Activated CD4-positive, CD25-positive, alpha-beta regulatory T cell treated with anti-CD3 and anti-CD28 coated beads, Interleukin-2, amount 50 U/mL, for 16 hours (primary cell): ENCODE results near the gene USP13.
"Not testable (repeated sequence)": the region's sequence is repeated elsewhere in the genome, so short reads cannot be mapped to it uniquely, and the experiment has no call there.

Source experiments
- DNase-seq: peaks from one replicate; pipeline ENCODE4 v3.0.0-alpha.2; 2020; ENCODE audit warnings: low read depth, low spot score

USP13 gene

DNA sequence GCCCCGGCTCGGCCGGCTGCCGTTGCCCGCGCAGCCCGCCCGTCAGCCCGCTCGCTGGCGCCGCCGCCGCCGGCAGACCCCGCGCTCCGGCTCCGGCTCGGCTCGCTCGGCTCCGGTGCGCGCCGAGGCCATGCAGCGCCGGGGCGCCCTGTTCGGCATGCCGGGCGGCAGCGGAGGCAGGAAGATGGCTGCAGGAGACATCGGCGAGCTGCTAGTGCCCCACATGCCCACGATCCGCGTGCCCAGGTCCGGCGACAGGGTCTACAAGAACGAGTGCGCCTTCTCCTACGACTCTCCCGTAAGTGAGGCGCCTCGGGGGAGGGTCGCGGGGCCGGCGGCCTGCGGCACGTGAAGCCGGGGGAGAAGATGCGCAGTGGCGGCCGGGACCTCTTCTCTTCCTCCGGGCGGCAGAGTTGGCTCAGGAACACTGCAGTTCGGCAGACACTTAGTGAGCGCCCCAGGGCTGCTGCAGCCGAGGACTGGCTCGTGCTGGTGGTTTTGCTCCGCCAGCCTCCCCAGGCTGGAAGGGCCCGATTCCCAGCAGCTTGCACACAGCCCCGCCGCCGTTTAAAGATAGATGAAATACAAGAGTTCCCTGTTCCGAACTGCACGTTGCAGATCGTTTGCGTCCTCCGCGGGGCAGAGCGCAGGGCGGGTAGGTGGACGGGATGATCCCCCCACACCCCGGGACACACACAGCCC lies 407 bp downstream of the USP13 start:
- DNase-seq, result peak; percentile 23

DNA sequence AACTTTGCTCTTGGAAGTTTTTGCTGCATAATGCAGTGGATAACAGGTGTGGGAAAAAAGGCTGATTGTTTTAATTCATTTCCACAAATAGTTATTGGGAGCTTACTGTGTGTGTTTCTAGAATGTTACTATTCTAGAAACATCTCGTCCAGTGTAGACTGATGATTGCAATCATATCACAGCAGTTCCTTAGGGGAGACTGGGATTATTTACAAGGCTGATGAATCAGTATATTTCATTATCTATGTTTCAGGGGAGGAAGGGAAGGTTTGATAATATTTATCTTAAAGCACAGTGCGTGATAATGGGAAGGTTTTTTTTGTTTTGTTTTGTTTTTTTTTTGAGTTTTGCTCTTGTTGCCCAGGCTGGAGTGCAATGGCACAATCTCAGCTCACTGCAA lies 2.4 kb downstream of the USP13 start:
- DNase-seq, result no peak

DNA sequence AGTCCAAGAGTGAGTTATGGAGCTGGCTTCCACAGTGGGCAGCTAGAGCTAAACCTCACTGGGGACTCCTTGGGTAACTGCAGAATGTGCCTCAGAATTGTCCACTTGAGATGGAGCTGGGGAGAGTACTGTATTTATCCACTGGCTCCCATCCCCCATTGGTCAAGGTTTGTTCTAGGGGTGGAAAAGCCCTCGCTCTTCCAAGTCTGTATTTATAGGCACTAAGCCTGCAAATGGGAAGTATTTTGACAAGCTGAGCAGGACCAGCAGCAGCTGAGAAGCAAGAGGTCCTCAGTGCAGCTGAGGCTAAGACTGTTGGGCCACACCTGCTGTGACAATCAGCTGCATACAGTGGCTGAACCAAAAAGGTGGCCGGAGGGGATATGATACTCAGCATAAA lies 5.8 kb downstream of the USP13 start:
- DNase-seq, result no peak

DNA sequence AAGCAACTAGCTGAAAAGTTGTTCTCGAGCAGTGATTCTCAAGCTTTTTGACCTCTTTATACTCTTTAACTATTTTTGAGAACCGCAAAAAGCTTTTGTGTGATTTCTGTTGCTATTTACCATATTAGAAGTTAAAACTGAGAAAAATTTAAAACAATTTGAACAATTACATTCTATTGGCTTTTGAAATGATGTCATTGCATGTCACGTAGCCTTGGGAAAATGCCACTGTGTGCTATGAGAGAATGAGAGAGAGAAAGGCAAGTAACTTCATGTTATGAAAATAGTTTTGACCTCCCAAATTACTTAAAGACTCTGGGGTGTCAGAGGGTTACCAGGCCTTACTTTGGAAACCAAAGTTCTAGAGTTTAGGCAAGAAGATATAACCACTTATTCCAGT lies 8.0 kb downstream of the USP13 start:
- DNase-seq, result no peak

DNA sequence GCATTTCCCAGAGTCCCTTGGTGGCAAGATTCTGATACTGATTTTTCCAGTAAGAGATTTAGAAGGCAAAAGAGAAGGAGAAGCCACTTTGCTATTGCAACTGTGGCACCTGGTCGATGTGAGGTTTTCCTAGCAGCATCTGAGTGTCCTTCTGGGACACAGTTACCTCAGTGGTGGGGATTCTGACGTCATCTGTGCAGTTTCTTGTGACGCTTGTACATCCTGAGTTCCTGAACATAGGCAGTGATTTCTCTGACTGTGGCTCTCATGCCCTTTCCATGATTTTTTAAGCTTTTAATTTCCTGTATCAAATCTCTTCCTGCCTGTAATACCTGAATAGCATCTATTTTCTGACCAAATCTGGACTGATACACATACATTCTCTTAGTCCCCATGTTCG lies 8.9 kb downstream of the USP13 start:
- DNase-seq, result no peak

DNA sequence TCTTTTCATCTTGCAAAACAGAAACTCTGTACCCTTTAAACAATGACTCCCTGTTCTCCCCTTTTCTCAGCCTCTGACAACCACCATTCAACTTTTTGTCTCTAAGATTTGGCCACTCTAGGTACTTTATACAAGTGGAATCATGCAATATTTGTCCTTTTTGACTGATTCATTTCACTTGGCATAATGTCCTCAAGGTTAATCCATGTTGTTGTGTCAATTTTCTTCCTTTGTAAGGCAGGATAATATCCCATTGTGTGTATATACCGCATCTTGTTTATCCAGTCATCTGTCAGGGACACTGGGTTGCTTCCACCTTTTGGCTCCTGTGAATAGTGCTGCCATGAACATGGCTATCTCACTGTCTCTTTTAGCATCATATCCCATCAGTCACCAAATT lies 10.3 kb downstream of the USP13 start:
- DNase-seq, result no peak

DNA sequence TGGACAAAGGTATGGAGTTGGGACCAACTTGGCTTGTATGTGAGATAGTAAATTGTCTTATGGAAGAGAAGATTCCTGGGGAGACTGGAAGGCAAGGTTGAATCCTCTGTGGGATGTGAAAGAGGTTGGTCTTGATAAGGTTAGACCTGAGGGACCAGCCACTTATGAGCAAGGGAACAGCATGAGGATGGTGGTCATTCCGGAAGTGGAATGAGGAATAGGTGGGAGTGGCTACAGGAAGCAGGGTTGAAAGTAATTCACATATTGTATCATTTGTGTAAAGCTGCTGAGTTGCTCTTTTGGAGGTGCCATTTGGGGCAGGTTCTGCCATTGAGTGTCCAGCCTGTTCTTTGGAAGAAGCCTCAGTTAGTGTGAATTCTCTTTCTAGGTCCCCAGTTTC lies 13.2 kb downstream of the USP13 start:
- no peak for DNase-seq

DNA sequence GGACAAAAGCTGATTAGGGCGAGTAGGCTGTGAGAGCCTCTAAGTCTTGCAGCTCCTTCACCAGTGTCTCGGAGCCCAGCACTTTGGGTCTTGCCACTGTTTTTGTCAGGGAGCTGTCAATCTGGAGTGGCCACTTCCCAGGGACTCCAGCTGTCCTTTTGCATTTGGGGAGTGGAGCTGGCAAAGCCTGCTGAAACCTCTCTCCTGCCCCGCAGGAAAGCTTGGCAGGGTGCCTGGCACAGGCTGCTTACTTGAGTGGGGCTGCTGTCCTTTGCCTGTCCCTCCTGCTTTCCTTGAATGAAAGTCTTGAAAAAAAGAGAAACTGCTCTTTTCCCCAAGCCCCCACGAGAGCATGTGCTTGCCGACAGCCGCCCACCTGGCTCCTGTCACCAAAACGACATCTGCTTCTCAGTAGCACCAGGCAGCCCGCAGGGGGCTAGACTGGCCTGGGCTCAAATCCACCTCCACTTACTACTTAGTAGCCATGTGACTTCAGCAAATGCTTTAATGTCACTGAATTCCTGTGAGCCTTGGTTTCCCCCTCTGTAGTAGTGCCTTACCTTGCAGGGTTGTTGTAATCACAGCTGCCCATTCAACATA lies 13.7 kb downstream of the USP13 start:
- no peak for DNase-seq

DNA sequence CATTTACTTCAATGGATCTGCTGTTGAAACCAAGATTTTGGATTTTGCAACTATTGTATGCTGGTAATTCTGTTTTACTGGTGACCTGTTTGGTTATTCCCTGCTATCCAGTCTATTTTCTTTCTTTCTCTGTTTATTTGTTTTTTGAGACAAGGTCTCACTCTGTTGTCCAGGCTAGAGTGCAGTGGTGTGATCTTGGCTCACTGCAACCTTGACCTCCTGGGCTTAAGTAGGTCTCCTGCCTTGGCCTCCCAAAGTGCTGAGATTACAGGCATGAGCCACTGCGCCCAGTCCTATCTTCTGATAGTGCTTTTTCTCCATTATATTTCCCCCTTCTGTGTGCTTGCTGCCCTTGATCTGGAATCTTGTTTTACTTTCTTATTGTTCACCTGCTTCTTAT lies 15.6 kb downstream of the USP13 start:
- no peak for DNase-seq

DNA sequence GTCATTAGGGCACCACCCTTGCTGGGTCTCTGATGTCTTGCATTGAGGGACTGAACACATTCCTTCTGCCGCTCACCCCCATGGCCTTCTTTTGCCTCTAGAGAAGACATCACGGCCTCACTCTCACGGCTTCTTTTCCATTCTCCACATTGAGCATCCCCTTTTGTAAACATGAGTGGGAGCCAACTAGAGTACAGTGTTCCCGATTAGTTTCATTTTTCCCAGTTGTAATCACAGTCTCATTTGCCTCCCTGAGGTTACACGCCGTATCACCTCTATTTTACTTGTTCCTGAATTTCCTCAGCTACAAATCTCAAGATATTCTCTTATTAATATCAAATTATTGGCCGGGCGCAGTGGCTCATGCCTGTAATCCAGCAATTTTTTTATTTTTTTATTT lies 17.5 kb downstream of the USP13 start:
- no peak for DNase-seq

DNA sequence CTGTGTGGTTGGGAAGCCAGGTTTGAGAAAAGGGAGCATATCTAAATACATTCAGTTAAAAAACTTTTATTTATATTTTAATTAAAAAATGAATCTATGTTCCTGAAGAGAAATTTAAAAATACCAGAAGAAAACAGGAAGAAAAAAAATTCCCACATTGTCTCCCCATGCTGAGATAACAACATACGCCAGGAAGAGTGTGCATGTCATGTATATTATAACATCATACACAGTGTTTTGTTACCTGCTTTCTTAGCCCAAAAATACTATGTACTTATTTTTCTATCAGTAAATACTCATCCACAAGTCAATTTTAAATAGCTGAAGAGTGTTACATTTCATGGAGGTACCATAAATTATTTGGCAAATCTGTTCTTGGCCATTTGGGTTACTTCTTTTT lies 18.5 kb downstream of the USP13 start:
- no peak for DNase-seq

DNA sequence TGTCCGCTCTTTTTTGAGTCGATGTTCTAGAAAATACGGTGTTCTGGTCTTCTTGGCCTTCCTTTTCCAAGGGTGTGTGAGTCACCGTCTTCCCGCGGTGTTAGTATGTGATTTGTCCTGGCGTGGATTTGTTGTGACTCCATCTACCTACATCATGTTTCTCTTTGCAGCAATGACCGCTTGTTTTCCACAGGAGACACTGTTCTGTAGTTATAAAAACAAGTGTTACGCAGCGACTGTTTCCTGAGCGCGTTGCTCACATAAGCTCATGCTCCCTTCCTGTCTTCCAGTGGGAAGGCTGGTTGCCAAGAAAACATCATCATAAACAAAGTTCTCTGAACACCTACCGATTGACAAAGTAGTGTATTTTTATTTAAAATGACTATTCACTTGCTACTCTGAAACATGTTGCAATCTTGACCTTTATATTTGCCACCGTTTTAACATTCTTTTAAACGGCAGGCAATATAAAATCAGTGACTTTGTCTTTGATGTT lies 19.0 kb downstream of the USP13 start:
- DNase-seq, result no peak

DNA sequence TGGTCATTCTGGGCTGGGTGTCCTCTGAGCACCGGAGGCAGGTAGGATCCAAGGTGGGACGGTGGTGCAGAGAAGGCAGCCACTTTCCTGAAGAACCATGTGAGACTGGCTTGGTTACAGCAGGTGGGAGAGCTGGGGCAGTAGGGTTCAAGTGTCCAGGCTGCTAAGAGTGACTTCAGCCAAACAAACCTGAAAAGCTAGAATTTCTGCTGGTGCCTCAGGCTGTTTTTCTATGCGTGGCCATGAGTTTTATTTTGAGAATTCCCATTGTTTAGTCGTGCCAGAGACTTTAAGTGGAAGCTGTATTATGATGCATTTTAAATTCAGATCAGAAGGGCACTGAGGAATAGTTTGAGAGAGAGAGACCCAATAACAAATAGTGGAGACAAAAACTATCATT lies 20.1 kb downstream of the USP13 start:
- DNase-seq, result no peak

DNA sequence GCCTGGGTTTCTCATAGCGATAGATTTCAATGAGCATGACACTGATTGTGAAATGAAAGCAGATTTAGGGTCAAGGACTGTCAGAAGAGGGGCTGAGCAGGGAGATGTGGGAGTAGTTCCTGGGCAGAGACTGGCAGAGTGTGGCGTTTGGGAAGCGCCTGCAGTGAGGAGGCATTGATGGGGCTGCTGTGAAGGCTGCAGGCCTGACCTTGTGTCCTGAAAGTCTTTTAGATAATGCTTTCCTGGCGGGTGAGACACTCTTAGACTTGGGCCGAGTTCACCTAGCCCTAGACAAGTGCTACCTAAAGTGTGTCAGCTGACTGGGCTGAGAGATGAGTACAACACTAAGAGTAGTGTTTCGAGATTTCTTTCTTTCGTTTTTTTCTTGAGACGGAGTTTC lies 20.7 kb downstream of the USP13 start:
- DNase-seq, result no peak

DNA sequence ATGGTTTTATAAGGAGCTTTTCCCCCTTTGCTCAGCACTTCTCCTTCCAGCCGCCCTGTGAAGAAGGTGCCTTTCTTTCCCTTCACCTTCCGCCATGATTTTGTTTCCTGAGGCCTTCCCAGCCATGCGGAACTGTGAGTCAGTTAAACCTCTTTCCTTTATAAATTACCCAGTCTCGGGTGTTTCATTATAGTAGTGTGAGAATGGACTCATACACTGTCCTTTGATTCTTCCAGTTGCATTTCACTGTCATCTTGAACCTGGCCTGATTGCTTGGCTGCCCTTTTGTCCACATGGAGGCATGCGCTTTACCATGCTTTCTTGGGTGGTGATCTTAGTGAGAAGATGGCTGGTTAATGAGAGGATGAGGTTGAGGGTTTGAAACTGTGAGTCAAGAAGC lies 23.2 kb downstream of the USP13 start:
- DNase-seq, result no peak

DNA sequence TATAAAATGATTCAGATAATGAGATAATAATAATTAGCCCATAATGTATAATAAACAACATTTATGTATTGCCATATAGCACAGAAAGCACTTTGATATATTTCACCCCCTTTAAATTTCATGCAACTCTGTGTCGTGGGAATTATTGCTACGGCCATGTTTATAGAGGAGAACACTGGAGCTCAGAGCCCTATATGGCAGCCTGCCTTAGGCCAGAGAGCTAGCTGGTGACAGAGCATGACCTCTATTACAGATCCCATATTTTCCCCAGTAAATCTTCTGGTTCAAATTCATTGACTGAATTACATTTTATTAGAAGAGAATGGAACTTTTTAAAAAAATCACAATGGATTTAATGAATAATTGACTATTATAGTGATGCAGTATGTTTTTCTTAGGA lies 25.0 kb downstream of the USP13 start:
- DNase-seq, result no peak

DNA sequence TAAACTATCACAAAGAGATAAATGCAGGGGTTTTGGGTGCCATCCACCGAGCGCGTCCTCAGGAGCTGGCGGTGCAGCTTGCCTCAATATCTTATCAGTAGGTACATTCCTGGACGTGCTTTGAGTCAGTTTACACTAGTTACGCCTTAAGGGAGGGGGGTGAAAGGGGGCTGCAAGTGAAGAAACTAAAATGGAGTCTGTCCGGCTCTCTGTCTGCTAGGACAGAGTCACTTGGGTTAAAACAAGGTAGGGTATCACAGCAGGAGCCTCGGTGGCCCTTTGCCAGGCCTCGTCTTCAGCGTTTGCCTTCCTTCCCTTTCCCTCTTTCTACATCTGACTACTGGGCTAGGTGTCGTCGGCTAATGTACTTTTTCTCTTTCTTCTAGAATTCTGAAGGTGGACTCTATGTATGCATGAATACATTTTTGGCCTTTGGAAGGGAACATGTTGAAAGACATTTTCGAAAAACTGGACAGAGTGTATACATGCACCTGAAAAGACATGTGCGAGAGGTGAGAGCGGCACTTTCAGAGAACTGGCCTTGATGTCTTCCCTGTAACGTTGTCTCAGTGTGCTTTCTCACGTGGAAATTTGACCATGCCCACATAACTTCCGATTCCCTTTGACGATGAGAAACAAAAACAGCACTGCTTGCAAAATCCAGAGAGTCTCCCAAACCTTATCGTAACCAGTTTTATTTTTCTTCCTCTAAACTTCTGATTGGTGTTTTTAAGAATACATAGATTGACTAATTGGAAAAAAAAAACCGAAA lies 28.8 kb downstream of the USP13 start:
- DNase-seq, result no peak

DNA sequence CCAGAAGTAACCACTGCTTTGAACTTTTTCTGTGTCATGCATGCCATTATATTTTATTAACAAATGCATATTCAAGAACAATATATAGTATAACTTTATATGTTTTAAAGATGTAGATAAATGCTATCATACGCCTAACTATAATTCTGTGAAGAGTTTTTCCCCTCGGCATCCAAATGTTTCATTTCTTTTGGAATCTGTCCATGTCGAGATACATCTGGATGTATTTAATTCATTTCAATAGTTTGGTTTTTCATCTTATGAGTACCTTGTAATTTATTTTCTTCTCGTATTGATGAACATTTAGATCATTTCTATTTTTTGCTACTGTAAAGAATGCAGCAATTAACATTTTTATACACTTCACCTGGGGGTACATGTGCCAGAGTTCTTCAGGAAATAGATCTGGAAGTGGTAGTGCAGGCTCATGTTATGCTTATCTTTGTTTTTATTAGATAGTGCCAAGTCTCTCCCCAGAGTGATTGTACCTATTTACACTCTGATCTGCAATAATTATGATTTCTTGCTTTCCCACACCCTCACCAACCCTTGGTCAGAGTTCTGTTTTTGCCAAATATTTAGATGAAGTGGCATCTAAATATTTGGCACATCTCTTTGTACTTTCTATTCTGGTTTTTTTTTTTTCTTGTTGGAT lies 29.7 kb downstream of the USP13 start:
- no peak for DNase-seq

DNA sequence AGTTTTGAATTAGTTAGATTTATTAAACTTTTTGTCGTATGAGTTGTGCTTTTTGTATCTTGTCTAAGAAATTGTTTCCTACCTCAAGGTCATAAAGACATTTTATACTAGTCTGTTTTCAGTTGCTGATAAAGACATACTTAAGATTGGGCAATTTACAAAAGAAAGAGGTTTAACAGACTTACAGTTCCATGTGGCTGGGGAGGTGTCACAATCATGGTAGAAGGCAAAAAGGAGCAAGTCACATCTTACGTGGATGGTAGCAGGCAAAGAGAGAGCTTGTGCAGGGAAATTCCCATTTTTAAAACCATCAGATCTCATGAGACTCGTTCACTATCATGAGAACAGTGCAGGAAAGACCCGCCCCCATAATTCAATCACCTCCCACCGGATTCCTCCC lies 30.4 kb downstream of the USP13 start:
- DNase-seq, result not testable (repeated sequence)

DNA sequence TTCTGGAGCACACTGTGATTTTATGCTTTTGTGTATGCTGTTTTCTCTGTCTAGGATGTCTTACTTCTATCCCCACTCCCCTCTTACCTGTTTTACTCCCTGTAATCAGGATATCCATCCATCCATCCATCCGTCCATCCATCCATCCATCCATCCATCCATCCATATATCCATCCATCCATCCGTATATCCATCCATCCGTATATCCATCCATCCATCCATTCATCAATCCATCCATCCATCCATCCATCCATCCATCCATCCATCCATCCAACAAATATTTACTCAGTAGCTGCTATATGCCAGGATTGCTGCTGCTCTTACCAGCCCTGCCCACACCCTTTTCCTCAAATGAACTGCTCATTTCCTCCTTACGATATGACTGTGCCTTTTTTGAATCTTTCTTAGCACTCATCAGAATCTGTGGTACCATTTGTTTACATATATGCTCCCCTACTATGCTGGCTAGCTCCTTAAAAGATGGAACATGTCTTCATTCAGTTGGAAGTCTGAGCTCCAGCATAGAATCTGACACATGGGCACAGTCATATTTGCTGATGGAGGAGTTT lies 35.2 kb downstream of the USP13 start:
- DNase-seq, result no peak

DNA sequence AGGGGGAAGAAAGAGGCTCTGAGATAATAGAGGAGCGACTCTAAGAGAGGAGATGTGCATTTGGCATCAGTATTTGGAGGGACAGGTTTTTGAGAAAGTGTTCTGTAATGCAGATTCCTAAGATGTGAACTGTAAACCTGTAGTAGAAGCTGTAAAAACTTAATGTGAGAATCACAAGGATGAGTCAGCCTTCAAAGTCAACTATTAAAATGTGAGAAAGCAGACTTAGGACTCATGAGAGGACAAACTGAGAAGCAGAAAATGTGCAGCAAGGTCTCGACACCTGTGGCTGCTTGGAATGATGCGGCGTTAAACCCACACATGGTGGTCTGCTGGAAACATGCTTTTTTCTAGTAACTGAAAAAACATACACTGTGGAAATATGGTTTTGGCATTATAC lies 36.0 kb downstream of the USP13 start:
- DNase-seq, result no peak

DNA sequence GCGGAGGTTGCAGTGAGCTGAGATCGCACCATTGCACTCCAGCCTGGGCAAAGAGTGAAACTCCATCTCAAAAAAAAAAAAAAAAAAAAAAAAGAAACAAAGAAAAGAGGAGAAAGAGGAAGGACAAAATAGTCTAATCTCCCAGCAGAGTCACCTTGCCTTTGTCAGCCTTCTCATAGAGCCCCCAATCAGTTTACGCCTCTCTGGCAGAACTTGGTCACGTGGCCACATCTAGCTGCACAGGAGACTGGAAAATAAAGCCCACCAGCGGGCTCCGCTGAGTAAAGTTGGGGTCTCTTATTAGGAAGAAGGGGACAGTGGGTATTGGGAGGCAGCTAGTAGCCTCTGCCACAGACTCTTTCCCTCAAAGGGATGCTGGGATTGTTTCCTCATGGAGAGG lies 41.9 kb downstream of the USP13 start:
- no peak for DNase-seq
